Pancreas (tissue), 10 donors: ENCODE data around the gene NFIC. TPM values are rescaled to one million over a fixed set of nuclear protein-coding genes. Genes with fewer than 3 reads are reported as not detected.

Source experiments
- ATAC-seq, 4 donors: fragments of 200-7000 bp; cut with Tn5 transposase; one replicate each; pipeline versions ENCODE4 v1.8.0 to v1.9.1; 2020; ENCODE audit warnings: mild to moderate bottlenecking in 4 of 4, moderate library complexity in 4 of 4
- DNase-seq, 6 donors: peaks; one replicate each; pipeline ENCODE4 v3.0.0-alpha.2; 2020
- FAIRE-seq: peaks from 2 replicates; lab custom pipeline; 2012; peaks lifted over from hg19 to GRCh38; lab: Jason Lieb, UNC
- H3K27ac ChIP-seq, 4 donors: fragments of 200-600 bp; sonication (generic); 1 replicate in 3 of 4; 2 replicates in 1 of 4; pipeline versions ENCODE4 v1.5.0 to v1.8.0; 2020
- H3K27me3 ChIP-seq, 4 donors: fragments of 200-600 bp; one replicate each; pipeline ENCODE4 v1.8.0; 2021
- H3K36me3 ChIP-seq, 3 donors: fragments of 200-600 bp; sonication (generic) in 1 of 3; one replicate each; pipeline versions ENCODE4 v1.5.0 to v1.8.0; 2020 to 2021
- H3K4me1 ChIP-seq, 3 donors: fragments of 200-600 bp; one replicate each; pipeline ENCODE4 v1.8.0; 2021
- H3K4me3 ChIP-seq, 4 donors: fragments of 200-600 bp; sonication (generic) in 2 of 4; one replicate each; pipeline versions ENCODE4 v1.5.0 to v1.8.0; 2020 to 2021
- H3K9me3 ChIP-seq, 4 donors: fragments of 200-600 bp; one replicate each; pipeline ENCODE4 v1.8.0; 2021
- WGBS, 2 donors: extraction: QIAGEN DNeasy Blood & Tissue Kit; methylation state at CpG; one replicate each; pipeline ENCODE4 v1.1.7; 2013; 5-methylcytosine and 5-hydroxymethylcytosine counted together
- intact Hi-C, 3 donors: fragments of 100-400 bp; cut with DNase I; formaldehyde crosslinking; loops; one replicate each; pipeline versions ENCODE4 v1.11.1 to v1.14.2; 2022
- polyA plus RNA-seq, 2 donors: library from polyadenylated mRNA; stranded (reverse); fragments of 200-250 nt; gene quantifications; one replicate each; pipeline ENCODE4 v1.2.3, GENCODE V29; 2013
- total RNA-seq, 6 donors: library from RNA; stranded (reverse); fragmentation: NEBNext Ultra II Directional in 4 of 6; extraction: Animal tissue kit (Norgen Biotek cat#: 25700) in 4 of 6; gene quantifications; one replicate each; pipeline versions ENCODE4 v1.2.1 to v1.2.4, GENCODE V29; 2021 to 2023
- TF ChIP-seq, protein P1 (sequence below), 4 donors: fragments of 200-600 bp; sonication (generic) in 3 of 4; IDR thresholded peaks; one replicate each; pipeline versions ENCODE4 v1.5.0 to v1.8.0; 2021; ENCODE audit warnings: antibody characterized with exemption in 4 of 4
- donor health status: healthy with polysubstance abuse.
- donor health status: DM: no; HTN: no; CAD: no; lungs with moderate emphysema.
- donor health status: DM: no; HTN: no; CAD: no.
- donor health status: control.
- donor health status: control.
- donor health status: Bipolar disorder and iron deficiency.
- donor health status: DM: yes; HTN: yes; CAD: no.
- donor health status: DM: no; HTN: no; CAD: no.
- donor health status: DM: no; HTN: no; CAD: no.
- donor health status: DM: yes; HTN: yes; CAD: no.

Gene NFIC
- total and polyA plus RNA-seq, 8 donors = 21.3 to 203 (median 115) TPM

DNA sequence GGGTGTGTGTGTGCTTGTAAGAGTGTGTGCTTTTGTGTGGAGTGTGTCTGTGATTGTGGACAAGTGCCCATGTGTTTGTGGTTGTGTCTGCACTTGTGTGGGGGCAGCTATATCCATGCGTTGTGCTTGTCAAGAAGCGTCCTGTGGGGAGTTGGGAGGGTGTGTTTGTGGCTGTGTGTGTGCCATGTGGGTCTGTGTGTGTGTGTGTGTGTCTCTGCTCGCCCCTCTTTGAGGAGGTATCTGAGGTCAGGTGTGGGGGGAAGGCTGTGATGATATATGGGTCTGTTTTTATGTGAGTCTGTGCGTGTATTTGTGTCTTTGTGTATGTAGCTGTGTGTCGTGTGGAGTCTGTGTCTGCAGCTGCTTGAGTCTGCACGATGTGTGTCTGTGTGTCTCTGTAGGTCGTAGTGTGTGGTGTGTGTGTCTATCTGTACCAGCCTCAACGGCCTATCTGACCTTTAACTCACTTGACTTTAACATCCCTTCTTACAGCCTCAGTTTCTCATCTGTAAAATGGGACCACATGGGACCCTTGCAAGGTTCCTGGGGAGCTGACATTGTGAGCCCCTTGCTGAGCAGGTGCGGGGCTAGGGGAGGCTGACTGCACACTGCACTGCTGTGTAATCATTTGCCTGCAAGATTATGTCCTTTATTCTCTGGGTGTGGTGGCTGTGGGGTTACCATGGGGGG is 4.0 kb upstream of the NFIC start:
- Histone ChIP-seq H3K27me3 (no peaks in the 10 kb centered on the region), H3K9me3 (no peaks in the 10 kb centered on the region), H3K27ac (peak overlapping the region in 3 of 4 donors; percentile 82 to 93 (median 83)), H3K4me1 (peaks cover 7 to 21% (median 7%) of the 10 kb centered on the region in 3 donors), H3K36me3 (no peaks in the 10 kb centered on the region), H3K4me3 (no peak overlapping the region)
- FAIRE-seq (no peak), DNase-seq (no peak), ATAC-seq (no peak)
- intact Hi-C loops = no loop called here
- WGBS, 2 donors = 42 to 53% methylated on average over 9 of the region's 9 CpGs
- TF ChIP-seq, protein P1, sequence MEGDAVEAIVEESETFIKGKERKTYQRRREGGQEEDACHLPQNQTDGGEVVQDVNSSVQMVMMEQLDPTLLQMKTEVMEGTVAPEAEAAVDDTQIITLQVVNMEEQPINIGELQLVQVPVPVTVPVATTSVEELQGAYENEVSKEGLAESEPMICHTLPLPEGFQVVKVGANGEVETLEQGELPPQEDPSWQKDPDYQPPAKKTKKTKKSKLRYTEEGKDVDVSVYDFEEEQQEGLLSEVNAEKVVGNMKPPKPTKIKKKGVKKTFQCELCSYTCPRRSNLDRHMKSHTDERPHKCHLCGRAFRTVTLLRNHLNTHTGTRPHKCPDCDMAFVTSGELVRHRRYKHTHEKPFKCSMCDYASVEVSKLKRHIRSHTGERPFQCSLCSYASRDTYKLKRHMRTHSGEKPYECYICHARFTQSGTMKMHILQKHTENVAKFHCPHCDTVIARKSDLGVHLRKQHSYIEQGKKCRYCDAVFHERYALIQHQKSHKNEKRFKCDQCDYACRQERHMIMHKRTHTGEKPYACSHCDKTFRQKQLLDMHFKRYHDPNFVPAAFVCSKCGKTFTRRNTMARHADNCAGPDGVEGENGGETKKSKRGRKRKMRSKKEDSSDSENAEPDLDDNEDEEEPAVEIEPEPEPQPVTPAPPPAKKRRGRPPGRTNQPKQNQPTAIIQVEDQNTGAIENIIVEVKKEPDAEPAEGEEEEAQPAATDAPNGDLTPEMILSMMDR (IDR thresholded peaks at IDR 0.05) = no peak

DNA sequence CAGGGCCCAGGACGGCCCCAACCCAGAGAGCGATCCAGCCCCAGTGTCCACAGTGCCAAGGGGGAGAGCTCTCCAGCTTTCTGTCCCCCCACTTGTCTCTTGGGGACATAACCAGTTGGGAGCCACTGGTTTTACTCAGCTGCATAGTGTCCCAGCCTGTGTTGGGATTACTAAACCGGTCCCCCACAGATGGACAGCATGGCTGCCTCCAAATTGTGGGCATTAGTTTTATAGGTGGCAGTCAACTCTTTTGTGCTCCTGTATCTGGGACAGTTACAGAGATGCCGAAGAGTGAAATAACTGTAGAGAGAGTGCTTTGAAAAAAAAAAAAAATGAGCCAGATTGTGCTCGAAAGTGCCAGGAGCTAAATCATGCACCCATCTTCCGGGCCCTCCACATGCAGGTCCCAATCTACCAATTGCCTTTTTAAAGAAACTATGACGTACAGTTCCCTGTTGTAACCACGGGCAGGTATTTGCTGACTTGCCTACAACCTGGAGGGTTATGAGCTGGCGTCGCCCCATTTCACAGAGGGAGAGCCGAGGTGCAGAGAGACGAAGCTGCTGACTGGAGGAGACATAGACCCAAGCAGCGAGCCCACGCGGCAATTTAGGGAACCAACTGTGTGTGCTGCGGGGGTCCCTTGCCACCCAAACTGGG is 2.4 kb upstream of the NFIC start:
- Histone ChIP-seq H3K27ac (peak overlapping the region in 2 of 4 donors; percentile 17 to 19), H3K36me3 (no peaks in the 10 kb centered on the region), H3K27me3 (no peaks in the 10 kb centered on the region), H3K4me1 (peaks cover 7 to 16% (median 7%) of the 10 kb centered on the region in 3 donors), H3K9me3 (no peaks in the 10 kb centered on the region), H3K4me3 (no peak overlapping the region)
- ATAC-seq (no peak), FAIRE-seq (no peak), DNase-seq (peak in 2 of 6 donors; percentile 25 to 62)
- intact Hi-C loops = no loop called here
- 59 to 61% methylated on average over 16 of the region's 16 CpGs for WGBS, 2 donors
- TF ChIP-seq, protein P1 (IDR thresholded peaks at IDR 0.05) = no peak

DNA sequence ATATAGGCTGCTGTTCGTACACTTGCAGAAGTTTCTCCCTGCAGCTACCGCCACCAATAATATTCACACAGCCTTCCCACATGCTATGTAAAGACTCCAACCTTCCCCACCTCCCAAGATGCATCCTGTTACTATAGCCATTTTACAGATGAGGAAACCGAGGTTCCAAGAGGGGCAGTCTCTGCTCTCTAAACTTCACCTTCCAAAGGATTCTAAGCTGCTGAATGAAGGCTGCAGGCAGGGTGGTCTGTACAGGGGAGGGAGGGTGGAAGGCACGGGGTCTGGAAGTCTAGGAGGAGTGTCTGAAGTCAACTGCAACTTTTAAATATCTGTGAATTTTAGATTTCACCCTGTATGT is 1.9 kb upstream of the NFIC start:
- no peak for DNase-seq
- WGBS, 2 donors = 65 to 78% methylated on average over 4 of the region's 4 CpGs
- Histone ChIP-seq H3K27me3 (no peaks in the 10 kb centered on the region), H3K4me1 (peaks cover 7 to 16% (median 7%) of the 10 kb centered on the region in 3 donors), H3K36me3 (no peaks in the 10 kb centered on the region), H3K9me3 (no peaks in the 10 kb centered on the region), H3K27ac (peak overlapping the region in 2 of 4 donors; percentile 96 to 97), H3K4me3 (no peak overlapping the region)
- intact Hi-C loops = no loop called here
- TF ChIP-seq, protein P1 (IDR thresholded peaks at IDR 0.05) = no peak
- no peak for ATAC-seq
- FAIRE-seq = no peak

DNA sequence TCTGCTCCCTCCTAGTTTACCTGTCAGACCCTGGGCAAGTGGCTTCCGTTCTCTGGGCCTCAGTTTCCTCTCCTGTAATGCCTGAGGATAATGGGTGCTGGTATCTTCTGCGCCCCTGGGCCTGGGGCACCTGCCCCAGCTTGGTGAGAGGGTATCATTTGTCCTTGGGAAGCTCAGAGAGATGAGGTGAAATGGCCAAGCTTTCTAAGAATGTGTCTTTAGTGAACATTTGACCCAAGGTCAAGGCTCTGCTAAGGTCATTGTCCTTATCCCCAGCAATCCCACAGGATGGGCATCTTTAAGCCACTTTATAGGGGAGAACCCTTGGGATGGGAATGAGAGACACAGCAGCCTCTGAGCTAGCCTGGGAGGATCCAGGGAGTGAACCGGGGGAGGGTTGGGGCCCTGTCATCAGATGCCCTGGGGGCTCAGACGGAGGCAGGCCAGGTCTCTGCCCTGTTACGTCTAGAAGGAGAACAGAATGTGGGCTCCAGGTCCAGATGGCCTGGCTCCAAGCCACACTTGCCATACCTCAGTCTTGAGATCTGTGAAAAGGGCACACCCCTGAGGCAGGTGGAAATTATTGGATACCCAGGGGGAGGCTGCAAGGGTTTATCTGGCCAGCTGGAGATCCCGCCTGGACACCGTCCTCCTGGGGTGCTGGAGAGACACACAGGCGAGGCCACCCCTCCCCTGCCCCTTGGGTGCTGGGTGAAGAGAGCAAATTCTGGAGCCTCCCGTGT is 1.1 kb upstream of the NFIC start:
- 29 to 35% methylated on average over 9 of the region's 9 CpGs for WGBS, 2 donors
- DNase-seq (peak in 3 of 6 donors; percentile 52 to 78 (median 67)), ATAC-seq (no peak), FAIRE-seq (no peak)
- H3K4me1 ChIP-seq = peaks cover 7 to 21% (median 7%) of the 10 kb centered on the region in 3 donors
- H3K9me3 ChIP-seq = no peaks in the 10 kb centered on the region
- peak overlapping the region; percentile 89 to 98 (median 96) for H3K27ac ChIP-seq
- TF ChIP-seq, protein P1 (IDR thresholded peaks at IDR 0.05) = no peak
- intact Hi-C loops = no loop called here
- H3K36me3 ChIP-seq = no peaks in the 10 kb centered on the region
- no peaks in the 10 kb centered on the region for H3K27me3 ChIP-seq
- peak overlapping the region; percentile 10 to 87 (median 47) for H3K4me3 ChIP-seq
